Stimulated activated CD4-positive, alpha-beta T cell treated with anti-CD3 and anti-CD28 coated beads, Interleukin-4, amount 100 ng/mL, for 24 hours (primary cell): ENCODE data around the gene RAB30.

Experiments
- DNase-seq: peaks from one replicate; pipeline ENCODE4 v3.0.0-alpha.2; 2020

The RAB30 gene, protein sequence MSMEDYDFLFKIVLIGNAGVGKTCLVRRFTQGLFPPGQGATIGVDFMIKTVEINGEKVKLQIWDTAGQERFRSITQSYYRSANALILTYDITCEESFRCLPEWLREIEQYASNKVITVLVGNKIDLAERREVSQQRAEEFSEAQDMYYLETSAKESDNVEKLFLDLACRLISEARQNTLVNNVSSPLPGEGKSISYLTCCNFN

DNA sequence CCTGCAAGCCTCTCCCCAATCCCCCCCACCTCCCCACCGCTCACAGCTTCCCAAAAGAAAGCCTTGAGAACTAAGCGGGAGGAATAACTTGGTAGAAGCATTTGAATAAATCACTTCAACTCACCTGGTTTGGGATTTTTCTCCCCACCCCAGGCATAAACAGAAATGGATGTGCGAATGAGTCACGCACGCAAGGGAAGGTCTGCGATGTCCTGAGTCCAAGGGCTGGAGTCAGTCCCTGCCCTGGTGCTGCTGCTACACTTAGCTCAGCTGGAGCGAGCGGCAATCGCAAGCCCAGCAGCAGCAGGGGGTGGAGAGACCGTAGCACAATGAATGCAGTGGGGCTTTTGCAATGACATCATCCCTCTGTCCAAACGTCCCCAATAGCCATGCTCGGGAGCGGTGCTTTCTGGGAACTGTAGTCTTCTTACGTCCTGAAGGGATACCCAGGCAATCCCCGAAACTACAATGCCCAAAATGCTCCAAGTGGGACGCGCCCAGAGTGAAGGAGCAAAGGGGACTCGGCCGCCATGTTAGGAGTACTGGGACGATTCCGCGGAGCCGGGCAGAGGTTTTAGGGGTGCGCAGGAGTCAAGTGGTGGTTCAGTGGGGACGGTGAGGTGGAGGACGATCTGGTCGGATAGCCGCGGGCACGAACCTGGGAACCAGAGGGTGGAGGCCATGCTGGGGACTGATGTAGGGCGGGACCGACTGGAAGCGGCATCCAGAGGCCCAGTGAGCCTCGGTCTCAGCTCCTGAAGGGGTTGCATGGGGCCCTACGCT, at the start of gene RAB30:
RAB30 (minus strand) TSS at position 331 of the 783 bp plus-strand sequence. CDS start 74,581 bp downstream, outside the sequence.
- DNase-seq: peak; percentile 95

- DNase-seq: no peak
Observed at GRCh38 chr11:83120327-83120726, 48.6 kb upstream of the RAB30 start.

- no peak for DNase-seq
Observed at GRCh38 chr11:83119216-83119615, 47.5 kb upstream of the RAB30 start.

DNA sequence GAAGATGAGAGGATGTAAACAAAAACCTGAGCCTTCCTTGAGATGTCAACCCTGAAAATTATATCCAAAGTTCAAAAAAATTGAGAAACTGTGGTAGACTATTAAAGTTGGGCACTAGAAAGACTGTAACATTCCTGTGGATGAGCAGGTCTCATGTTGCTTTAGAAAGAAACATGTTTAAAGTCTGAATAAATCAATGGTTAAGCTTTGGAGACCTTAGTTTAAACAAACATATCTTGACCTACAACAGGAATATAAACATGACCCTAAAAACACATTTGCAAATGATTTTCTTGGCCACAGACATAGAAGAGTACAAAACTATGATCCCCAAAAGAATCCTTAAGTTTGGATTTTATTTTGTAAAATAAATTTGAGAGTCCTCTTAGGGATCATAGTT, 47.1 kb upstream of the RAB30 start:
- DNase-seq: no peak

GRCh38 chr11:83116015-83116641, 44.4 kb upstream of the RAB30 start:
- DNase-seq: no peak

DNA sequence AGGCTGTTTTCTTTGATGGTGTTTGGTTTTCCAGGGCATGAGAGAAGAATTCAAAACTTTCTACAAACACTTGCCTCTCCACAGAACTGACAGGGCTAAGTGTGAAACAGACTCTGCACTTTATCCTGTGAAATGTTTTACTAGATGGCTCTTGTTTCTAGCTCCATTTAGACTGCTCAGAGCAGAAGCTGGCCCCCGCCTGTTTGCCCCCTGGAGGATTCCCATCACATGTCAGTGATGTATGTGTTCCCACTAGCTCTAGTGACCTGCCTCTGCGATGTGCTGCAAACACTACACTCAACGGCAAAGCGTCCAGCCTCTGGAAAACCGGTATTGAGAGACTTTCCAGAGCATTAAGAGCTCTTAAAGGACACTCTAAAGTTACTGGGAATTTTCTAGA, 43.9 kb upstream of the RAB30 start:
- DNase-seq: no peak

GRCh38 chr11:83115026-83115425, 43.3 kb upstream of the RAB30 start:
- no peak for DNase-seq

DNA sequence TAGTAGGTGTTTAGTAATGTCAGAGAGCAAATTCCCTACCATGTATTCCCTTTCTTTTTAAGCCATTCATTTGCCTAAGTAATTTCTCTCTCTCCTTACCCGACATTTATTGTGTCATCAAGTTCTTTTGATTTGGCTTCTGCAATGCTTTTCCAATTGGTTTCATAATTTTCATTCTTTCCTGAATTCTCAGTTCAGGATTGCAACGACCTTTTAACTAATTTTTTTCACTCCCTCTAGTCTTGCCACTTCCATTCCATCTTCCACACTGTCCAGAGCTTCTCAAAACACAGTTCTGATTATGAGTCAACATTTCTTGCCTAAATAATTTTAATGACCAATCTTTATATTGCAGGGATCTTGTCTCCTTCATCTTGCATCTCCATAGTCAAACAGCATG, 41.2 kb upstream of the RAB30 start:
- no peak for DNase-seq

GRCh38 chr11:83105168-83105567, 33.5 kb upstream of the RAB30 start:
- DNase-seq: no peak

- DNase-seq: no peak
Observed at GRCh38 chr11:83102834-83103233, 31.1 kb upstream of the RAB30 start.

GRCh38 chr11:83097429-83098075, 25.9 kb upstream of the RAB30 start:
- no peak for DNase-seq

- DNase-seq: no peak
Observed at GRCh38 chr11:83093634-83094033, 21.9 kb upstream of the RAB30 start.

DNA sequence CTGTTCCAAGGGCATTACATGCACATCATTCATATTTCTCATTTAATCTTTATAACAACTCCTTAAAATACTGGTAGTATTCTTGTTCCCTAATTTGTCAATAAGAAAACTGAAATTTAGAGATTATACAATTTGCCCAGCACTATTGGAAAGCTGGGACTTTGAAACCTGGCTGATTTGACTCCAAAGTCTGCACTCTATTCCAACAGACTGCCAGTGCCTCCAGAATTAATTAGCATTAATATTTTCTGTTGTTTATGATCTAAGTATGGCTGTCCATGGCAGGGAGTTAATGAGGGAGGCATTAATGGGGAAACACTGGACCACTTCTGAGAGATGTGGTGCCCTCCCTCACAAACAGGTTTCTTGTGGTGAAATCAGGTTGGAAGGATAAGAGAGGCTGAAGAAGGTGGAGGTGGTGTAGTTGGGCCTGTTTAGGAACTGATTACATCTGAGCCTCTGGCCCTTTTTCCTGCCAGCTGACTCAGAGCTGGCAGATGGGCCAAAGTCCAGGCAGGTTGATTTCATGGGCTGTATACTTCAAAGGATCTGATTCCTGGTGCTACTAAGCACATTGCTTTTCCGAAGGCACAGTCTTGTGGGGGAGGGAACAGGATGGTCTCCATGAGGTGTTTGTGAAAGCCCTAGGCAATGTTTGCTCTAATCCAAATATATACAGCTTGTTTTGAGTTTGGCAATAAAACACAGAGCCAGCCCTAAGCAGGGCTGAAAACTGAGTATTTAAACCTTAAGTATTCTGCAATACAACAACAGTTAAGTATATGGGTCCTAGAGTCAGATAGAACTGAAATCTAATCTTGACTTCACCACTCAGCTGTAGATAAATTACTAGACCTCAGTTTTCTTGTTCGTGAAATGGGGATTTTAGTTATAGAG, 21.0 kb upstream of the RAB30 start:
- no peak for DNase-seq

DNA sequence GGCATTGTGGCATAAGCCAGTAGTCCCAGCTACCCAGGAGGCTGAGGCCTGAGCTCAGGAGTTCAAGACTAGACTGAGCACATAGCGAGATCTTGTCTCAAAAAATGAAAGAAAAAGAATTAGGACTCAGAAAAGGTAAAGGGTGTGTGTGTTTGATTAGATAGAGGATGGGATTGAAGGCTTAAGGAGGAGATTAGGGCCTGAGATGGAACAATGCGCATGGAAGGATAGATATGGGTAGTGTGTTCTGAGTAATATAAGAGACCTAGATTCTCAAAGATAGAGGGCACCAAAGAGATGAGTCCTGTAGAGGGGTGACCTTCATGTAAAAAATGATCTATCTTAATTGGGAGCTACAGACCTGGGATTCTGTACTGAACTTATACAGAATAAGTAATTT, 17.3 kb upstream of the RAB30 start:
- no peak for DNase-seq

DNA sequence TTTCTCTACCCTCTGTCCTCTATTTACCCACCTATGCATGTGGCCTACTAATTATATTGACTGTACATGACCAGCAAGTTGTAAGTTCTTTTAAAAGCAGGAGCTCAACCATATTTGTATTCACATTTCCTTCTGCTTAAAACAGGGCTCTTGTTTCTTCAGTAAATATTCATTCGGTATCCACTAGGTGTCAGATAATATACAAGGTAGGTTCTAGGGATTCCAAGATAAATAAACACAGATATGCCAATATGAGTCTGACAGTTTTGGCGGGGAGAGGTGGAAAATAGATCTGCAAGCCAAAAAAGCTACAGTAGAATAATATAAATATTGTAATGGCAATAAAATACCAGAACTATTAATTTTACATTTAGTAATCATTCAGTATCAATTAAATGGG, 15.3 kb upstream of the RAB30 start:
- no peak for DNase-seq

GRCh38 chr11:83079820-83080219, 8.1 kb upstream of the RAB30 start:
- DNase-seq: no peak

- DNase-seq: no peak
Observed at GRCh38 chr11:83078269-83078668, 6.6 kb upstream of the RAB30 start.

GRCh38 chr11:83073884-83074283, 2.2 kb upstream of the RAB30 start:
- no peak for DNase-seq

DNA sequence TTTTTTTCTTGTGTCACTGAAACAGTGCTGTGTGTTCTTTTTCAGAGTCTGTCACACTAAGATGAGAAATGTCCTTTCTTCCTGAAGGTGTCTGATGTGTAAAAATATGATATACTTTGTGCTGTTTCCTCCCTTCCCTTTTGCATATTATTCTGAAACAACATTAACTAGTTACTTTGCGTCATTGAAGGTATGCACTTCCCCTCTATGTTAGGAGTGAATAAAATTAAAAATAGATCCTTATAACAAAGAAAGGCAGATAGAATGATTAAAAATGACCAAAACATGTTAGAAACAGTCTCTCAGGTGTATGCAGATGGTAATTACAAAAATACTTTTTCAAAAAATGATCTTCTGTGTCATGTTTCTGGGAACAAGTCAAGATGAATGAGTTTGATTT, 1.6 kb upstream of the RAB30 start:
- DNase-seq: no peak

DNA sequence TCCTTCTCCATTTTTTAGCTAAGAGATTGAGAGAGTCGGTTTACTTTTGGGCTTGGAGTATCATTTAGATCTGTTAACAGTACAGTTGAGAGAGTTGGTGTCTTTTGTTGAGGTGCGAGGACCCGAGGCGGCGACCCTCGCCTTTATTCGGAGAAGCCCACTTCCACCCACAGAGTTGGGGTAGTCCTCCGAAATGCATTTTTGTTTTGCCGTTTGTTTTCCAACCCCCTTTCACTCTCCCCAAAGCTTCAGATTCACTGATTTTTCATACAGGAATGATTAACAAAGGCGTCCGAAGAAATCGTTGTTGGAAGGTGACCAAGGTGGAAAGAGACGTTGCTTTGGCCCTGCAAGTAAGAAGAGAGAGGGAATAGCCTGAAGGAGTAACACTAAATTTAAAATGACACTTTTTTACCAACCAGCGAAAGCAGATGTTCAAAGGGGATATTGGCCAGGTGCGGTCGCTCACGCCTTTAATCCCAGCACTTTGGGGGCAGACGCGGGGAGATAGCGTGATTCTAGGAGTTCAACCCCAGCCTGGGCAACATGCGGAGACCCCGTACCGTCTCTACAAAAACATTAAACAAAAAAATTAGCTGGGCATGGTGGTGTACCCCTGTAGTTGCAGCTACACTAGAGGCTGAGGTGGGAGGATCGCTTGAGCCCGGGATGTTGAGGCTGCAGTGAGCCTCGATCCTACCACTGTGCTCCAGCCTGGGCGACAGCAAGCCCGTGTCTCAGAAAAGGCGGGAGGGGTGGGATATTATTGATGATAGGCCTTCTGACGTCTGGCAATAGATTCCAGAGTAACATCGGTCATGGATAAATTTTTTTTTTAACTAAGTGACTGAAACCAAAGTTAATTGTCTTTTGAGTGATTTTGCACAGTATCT, 899 bp upstream of the RAB30 start:
- DNase-seq: no peak

DNA sequence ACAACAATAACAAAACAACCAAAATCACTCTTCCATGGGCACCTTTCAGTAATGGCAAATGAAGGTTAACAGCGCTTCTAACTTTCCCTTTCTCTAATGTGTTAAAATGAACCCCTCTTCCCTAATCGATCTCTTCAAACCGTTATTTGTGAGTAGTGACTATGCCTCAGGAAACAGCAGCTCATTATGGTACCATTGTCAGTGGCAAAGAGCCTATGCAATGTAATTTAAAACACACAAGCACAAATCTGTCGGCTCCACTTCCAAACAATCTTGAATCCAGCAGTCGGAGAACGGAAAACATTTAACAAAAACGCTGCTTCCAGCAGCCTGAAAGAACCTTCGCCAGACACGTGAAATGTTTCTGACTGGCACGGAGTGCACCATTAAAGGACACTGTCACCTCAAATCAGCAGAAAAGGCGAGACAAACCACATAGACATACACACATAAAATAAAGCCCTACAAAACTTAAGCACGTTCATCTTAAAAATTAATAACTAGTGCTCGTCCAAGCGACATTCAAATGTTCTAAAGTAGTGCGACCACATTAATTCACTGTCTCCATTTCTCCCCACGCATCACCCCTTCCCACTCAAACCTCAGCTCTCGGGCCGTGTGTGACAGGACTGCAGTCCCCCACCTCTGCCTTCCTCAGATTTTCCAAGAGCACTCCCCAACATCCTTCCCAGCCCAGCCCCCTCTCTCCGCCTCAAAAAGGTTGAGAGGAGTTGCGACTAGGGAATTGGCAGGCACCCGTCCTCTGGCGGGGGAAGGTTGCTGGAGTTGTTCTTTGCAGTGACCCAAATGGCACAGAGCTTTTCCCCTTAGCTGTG, 748 bp downstream of the RAB30 start:
- DNase-seq: peak; percentile 48
